GM21390 (cell line): ENCODE data around the gene C1QTNF12.

Experiments used
- ATAC-seq: cut with Tn5 transposase; IDR thresholded peaks from one replicate; pipeline ENCODE4 v1.9.1; 2021; ENCODE audit not compliant: unreplicated experiment

Gene C1QTNF12

GRCh38 chr1:1246577-1247340 lies at the start of gene C1QTNF12:
Gene C1QTNF12 (minus strand): TSS chr1:1246722. CDS start chr1:1246690, 32 bp downstream.
- no peak for ATAC-seq

GRCh38 chr1:1295154-1295923 lies 48.8 kb upstream of the C1QTNF12 start:
- ATAC-seq: no peak

- no peak for ATAC-seq
Observed at GRCh38 chr1:1294250-1294890, 47.8 kb upstream of the C1QTNF12 start.

- no peak for ATAC-seq
Observed at GRCh38 chr1:1293263-1294249, 47.0 kb upstream of the C1QTNF12 start.

GRCh38 chr1:1292851-1293250 lies 46.3 kb upstream of the C1QTNF12 start:
- no peak for ATAC-seq

GRCh38 chr1:1292442-1292779 lies 45.9 kb upstream of the C1QTNF12 start:
- no peak for ATAC-seq

- no peak for ATAC-seq
Observed at GRCh38 chr1:1291548-1292441, 45.3 kb upstream of the C1QTNF12 start.

- no peak for ATAC-seq
Observed at GRCh38 chr1:1291023-1291528, 44.6 kb upstream of the C1QTNF12 start.

GRCh38 chr1:1290238-1290731 lies 43.8 kb upstream of the C1QTNF12 start:
- no peak for ATAC-seq

- no peak for ATAC-seq
Observed at GRCh38 chr1:1287288-1288110, 41.0 kb upstream of the C1QTNF12 start.

GRCh38 chr1:1286313-1287261 lies 40.1 kb upstream of the C1QTNF12 start:
- no peak for ATAC-seq

GRCh38 chr1:1285611-1286311 lies 39.2 kb upstream of the C1QTNF12 start:
- no peak for ATAC-seq

- no peak for ATAC-seq
Observed at GRCh38 chr1:1285102-1285571, 38.6 kb upstream of the C1QTNF12 start.

- ATAC-seq: no peak
Observed at GRCh38 chr1:1284221-1285101, 37.9 kb upstream of the C1QTNF12 start.

GRCh38 chr1:1283821-1284220 lies 37.3 kb upstream of the C1QTNF12 start:
- no peak for ATAC-seq

GRCh38 chr1:1282998-1283397 lies 36.5 kb upstream of the C1QTNF12 start:
- no peak for ATAC-seq
